Transverse colon (tissue), 4 donors: Measurements from ENCODE around the gene HORMAD1. TPM values are rescaled to one million over a fixed set of nuclear protein-coding genes. Genes with fewer than 3 reads are reported as not detected.
"Not testable (repeated sequence)": the region's sequence is repeated elsewhere in the genome, so short reads cannot be mapped to it uniquely, and the experiment has no call there.

Source experiments
- DNase-seq: peaks from one replicate; pipeline ENCODE4 v3.0.0-alpha.2; 2019
- H3K27ac ChIP-seq, 4 donors: fragments of 200-600 bp; sonication (generic); 2 replicates each; pipeline ENCODE4 v1.5.1; 2016 to 2018; ENCODE audit warnings: inconsistent platforms in 4 of 4
- H3K27me3 ChIP-seq: fragments of 200-600 bp; sonication (generic); 2 replicates; pipeline ENCODE4 v1.5.1; 2017; ENCODE audit warnings: inconsistent platforms
- H3K36me3 ChIP-seq, 4 donors: fragments of 200-600 bp; sonication (generic); 2 replicates each; pipeline ENCODE4 v1.5.1; 2017 to 2019; ENCODE audit warnings: inconsistent platforms in 4 of 4
- H3K4me1 ChIP-seq, 4 donors: fragments of 200-600 bp; sonication (generic); 2 replicates each; pipeline ENCODE4 v1.5.1; 2017 to 2020; ENCODE audit warnings: inconsistent platforms in 4 of 4
- H3K4me3 ChIP-seq, 4 donors: fragments of 200-600 bp; sonication (generic); 1 replicate in 1 of 4; 2 replicates in 3 of 4; pipeline versions ENCODE4 v1.5.1 to v1.6.1; 2017 to 2019; ENCODE audit warnings: inconsistent platforms in 4 of 4
- H3K9me3 ChIP-seq, 2 donors: fragments of 200-600 bp; sonication (generic); 2 replicates each; pipeline ENCODE4 v1.5.1; 2017 to 2019; ENCODE audit warnings: inconsistent platforms in 2 of 2
- EP300 ChIP-seq: sonication (generic); formaldehyde crosslinking; IDR thresholded peaks from one replicate; pipeline ENCODE4 v1.6.1; 2017; ENCODE audit warnings: antibody characterized with exemption, low read depth
- POLR2A ChIP-seq: fragments of 450-650 bp; IDR thresholded peaks from one replicate; pipeline ENCODE4 v1.6.1; 2016; ENCODE audit warnings: antibody characterized with exemption, mild to moderate bottlenecking, moderate library complexity
- POLR2AphosphoS5 ChIP-seq, 3 donors: sonication (generic); formaldehyde crosslinking; IDR thresholded peaks; one replicate each; pipeline ENCODE4 v1.6.1; 2016; ENCODE audit warnings: antibody characterized with exemption in 3 of 3
- WGBS, 2 donors: methylation state at CpG; one replicate each; pipeline ENCODE4 v1.1.5; 2018; ENCODE audit warnings: low coverage in 1 of 2; 5-methylcytosine and 5-hydroxymethylcytosine counted together
- in situ Hi-C, 4 donors: fragments of 200-750 bp; cut with MboI; loops; one replicate each; pipeline versions ENCODE4 v1.15.0 to v1.15.1; 2017; ENCODE audit warnings: low sequenced_read_pairs in 3 of 4, low pct_ligation_motif_present in 1 of 4, low pct_unique_long_range_greater_than_20kb in 1 of 4
- intact Hi-C: fragments of 100-400 bp; cut with DNase I; formaldehyde crosslinking; loops from one replicate; pipeline ENCODE4 v1.15.1; 2023; ENCODE audit warnings: low total_unique reads
- total RNA-seq, 4 donors: library from RNA; depleted of rRNA; stranded (reverse); fragments of >200 nt; gene quantifications; one replicate each; pipeline ENCODE4 v1.1.0, GENCODE V29; 2016
- TF ChIP-seq, protein P1 (sequence below), 5 experiments: fragments of 200-600 bp in 3 of 5; fragments of 450-650 bp in 2 of 5; sonication (generic) in 3 of 5; IDR thresholded peaks; 1 replicate in 2 of 5; 2 replicates in 3 of 5; pipeline ENCODE4 v1.5.1; 2016 to 2017; ENCODE audit warnings: antibody characterized with exemption in 5 of 5, inconsistent platforms in 3 of 5, mild to moderate bottlenecking in 2 of 5, moderate library complexity in 1 of 5

Gene HORMAD1
- total RNA-seq, 4 donors from 2014 or later: 0.41 to 1.6 TPM; not detected in 2

DNA sequence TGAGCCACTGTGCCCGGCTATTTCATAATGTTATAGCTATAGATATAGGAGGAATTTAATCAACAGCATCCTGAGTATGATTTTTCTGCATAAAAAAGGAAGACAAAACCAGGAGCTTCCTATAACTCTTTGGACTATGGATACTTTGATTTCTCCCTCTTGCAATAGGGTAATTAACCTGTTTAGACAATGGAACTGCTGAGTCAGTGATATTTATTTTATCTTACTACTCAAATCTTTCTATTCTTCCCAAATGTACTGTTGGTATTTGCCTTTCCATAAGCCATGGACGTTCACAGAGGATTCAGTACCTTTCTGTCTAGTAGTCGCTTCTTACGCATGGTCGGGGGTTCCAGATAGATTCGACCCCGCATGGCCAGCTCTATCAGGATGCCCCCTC is 57.4 kb downstream of the HORMAD1 start:
- Histone ChIP-seq H3K36me3 (peaks cover 0 to 40% (median 7%) of the 10 kb centered on the region in 4 donors), H3K27me3 (no peaks in the 10 kb centered on the region), H3K4me1 (peaks cover 0 to 26% (median 13%) of the 10 kb centered on the region in 4 donors), H3K27ac (no peak overlapping the region), H3K4me3 (no peak overlapping the region), H3K9me3 (no peaks in the 10 kb centered on the region)
- in situ Hi-C loops (no loop called here), intact Hi-C loops (no loop called here)
- TF ChIP-seq POLR2AphosphoS5 (IDR thresholded peaks at IDR 0.05): no peak
- no peak for TF ChIP-seq POLR2A
- TF ChIP-seq, protein P1, sequence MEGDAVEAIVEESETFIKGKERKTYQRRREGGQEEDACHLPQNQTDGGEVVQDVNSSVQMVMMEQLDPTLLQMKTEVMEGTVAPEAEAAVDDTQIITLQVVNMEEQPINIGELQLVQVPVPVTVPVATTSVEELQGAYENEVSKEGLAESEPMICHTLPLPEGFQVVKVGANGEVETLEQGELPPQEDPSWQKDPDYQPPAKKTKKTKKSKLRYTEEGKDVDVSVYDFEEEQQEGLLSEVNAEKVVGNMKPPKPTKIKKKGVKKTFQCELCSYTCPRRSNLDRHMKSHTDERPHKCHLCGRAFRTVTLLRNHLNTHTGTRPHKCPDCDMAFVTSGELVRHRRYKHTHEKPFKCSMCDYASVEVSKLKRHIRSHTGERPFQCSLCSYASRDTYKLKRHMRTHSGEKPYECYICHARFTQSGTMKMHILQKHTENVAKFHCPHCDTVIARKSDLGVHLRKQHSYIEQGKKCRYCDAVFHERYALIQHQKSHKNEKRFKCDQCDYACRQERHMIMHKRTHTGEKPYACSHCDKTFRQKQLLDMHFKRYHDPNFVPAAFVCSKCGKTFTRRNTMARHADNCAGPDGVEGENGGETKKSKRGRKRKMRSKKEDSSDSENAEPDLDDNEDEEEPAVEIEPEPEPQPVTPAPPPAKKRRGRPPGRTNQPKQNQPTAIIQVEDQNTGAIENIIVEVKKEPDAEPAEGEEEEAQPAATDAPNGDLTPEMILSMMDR (IDR thresholded peaks at IDR 0.05): no peak
- TF ChIP-seq EP300: no peak
- 60 to 91% methylated on average over 1 to 7 of the region's 7 CpGs for WGBS, 2 donors
- DNase-seq: no peak

DNA sequence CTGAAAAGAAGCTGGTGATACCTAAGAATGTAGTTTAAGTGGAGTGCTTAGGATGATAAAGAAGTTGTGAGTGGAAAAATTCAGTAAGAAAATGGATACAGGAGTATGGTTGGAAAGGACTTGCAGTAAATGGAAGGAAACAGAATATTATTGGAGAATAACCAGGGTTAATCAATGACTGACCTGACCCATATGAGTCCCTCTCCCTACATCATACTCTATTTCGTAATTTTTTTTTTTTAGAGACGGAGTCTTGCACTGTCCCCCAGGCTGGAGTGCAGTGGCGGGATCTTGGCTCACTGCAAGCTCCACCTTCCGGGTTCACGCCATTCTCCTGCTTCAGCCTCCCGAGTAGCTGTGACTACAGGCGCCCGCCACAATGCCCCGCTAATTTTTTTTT is 57.9 kb downstream of the HORMAD1 start:
- H3K36me3 ChIP-seq: peaks cover 0 to 40% (median 7%) of the 10 kb centered on the region in 4 donors
- H3K4me3 ChIP-seq: no peak overlapping the region
- no peak for DNase-seq
- H3K27ac ChIP-seq: no peak overlapping the region
- H3K9me3 ChIP-seq: no peaks in the 10 kb centered on the region
- intact Hi-C loops: no loop called here
- TF ChIP-seq, protein P1 (IDR thresholded peaks at IDR 0.05): no peak
- TF ChIP-seq POLR2AphosphoS5 (IDR thresholded peaks at IDR 0.05): no peak
- no peak for TF ChIP-seq EP300
- TF ChIP-seq POLR2A: no peak
- WGBS, 2 donors: 95 to 98% methylated on average over 5 to 9 of the region's 9 CpGs
- in situ Hi-C loops: no loop called here
- H3K4me1 ChIP-seq: peaks cover 0 to 21% (median 9%) of the 10 kb centered on the region in 4 donors
- no peaks in the 10 kb centered on the region for H3K27me3 ChIP-seq

DNA sequence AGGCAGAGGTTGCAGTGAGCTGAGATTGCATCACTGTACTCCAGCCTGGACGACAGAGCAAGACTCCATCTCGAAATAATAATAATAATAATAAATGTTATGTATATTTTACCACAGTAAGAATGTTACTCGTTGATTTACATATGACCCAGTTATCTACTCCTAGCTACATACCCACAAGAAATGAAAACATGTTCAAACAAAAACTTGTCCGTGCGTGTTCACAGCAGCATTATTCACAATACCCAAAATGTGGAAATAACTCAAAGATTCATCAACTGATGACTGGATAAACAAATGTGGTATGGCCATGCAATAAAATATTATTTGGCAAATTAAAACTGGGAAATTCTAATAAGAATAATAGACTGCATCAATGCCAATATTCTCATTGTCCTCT is 59.5 kb downstream of the HORMAD1 start:
- H3K36me3 ChIP-seq: peaks cover 0 to 40% (median 7%) of the 10 kb centered on the region in 4 donors
- DNase-seq: no peak
- TF ChIP-seq EP300 (no peak), POLR2AphosphoS5 (IDR thresholded peaks at IDR 0.05) (no peak), POLR2A (no peak)
- TF ChIP-seq, protein P1 (IDR thresholded peaks at IDR 0.05): no peak

DNA sequence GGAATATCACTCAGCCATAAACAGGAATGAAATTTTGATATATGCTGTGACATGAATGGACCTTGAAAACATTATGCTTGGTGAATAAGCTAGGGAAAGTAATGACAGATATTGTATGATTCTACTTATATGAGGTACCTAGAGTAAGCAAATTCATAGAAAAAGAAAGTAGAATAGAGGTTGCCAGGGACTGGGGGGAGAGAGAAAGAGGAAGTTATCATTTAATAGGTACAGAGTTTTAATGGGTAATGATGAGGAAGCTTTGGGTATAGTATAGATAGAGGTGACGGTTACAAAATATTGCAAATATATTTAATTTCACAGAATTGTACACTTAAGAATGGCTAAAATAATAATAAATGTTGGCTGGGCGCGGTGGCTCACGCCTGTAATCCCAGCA is 60.1 kb downstream of the HORMAD1 start:
- intact Hi-C loops (no loop called here), in situ Hi-C loops (no loop called here)
- no peak overlapping the region for H3K27ac ChIP-seq
- peaks cover 0 to 36% (median 7%) of the 10 kb centered on the region in 4 donors for H3K36me3 ChIP-seq
- no peaks in the 10 kb centered on the region for H3K4me1 ChIP-seq
- TF ChIP-seq POLR2AphosphoS5 (IDR thresholded peaks at IDR 0.05): no peak
- TF ChIP-seq, protein P1 (IDR thresholded peaks at IDR 0.05): no peak
- no peak for TF ChIP-seq EP300
- TF ChIP-seq POLR2A: no peak
- H3K9me3 ChIP-seq: no peaks in the 10 kb centered on the region
- H3K27me3 ChIP-seq: no peaks in the 10 kb centered on the region
- DNase-seq: no peak
- 84 to 85% methylated on average over 4 of the region's 4 CpGs for WGBS, 2 donors
- no peak overlapping the region for H3K4me3 ChIP-seq

More for the DNA sequence above, 59.5 kb downstream of the HORMAD1 start:
- Histone ChIP-seq H3K9me3 (no peaks in the 10 kb centered on the region), H3K4me3 (no peak overlapping the region), H3K27ac (no peak overlapping the region), H3K27me3 (no peaks in the 10 kb centered on the region), H3K4me1 (peaks cover 0 to 4% (median 1%) of the 10 kb centered on the region in 4 donors)
- intact Hi-C loops: no loop called here
- 96% methylated on average over 5 of the region's 5 CpGs; no CpG with 5 or more reads in 1 of the 2 donors for WGBS, 2 donors
- in situ Hi-C loops: no loop called here

GRCh38 chr1:150657064-150657463 is 63.6 kb downstream of the HORMAD1 start:
- intact Hi-C loops, H3K27me3 ChIP-seq, H3K4me3 ChIP-seq, DNase-seq, in situ Hi-C loops, H3K9me3 ChIP-seq, H3K4me1 ChIP-seq, H3K27ac ChIP-seq: not testable (repeated sequence)
- 86 to 100% methylated on average over 3 to 4 of the region's 4 CpGs for WGBS, 2 donors
- H3K36me3 ChIP-seq: peaks cover 0 to 28% (median 7%) of the 10 kb centered on the region in 4 donors

- DNase-seq, H3K27ac ChIP-seq, H3K27me3 ChIP-seq, H3K4me3 ChIP-seq, in situ Hi-C loops, intact Hi-C loops, H3K9me3 ChIP-seq: not testable (repeated sequence)
- H3K4me1 ChIP-seq: peaks cover 0 to 24% (median 11%) of the 10 kb centered on the region in 4 donors
- peaks cover 0 to 11% (median 4%) of the 10 kb centered on the region in 4 donors for H3K36me3 ChIP-seq
- WGBS, 2 donors: 91 to 95% methylated on average over 4 to 10 of the region's 10 CpGs
Measured at GRCh38 chr1:150654635-150655034, 66.1 kb downstream of the HORMAD1 start.
